LHCN-M2 (cell line): ENCODE data around the gene BORCS5. TPM values are rescaled to one million over a fixed set of nuclear protein-coding genes. Genes with fewer than 3 reads are reported as not detected.
"Not testable (repeated sequence)": the region's sequence is repeated elsewhere in the genome, so short reads cannot be mapped to it uniquely, and the experiment has no call there.

ENCODE experiments used
- DNase-seq: peaks from one replicate; pipeline ENCODE4 v3.0.0-alpha.2; 2012; ENCODE audit warnings: low read depth
- total RNA-seq: library from RNA; depleted of rRNA; stranded (reverse); fragments of >200 nt; gene quantifications from 2 replicates; pipeline ENCODE4 v1.2.3, GENCODE V29; 2014

BORCS5 gene
- total RNA-seq, 1 experiment from 2014 or later, result 6.5 TPM

DNA sequence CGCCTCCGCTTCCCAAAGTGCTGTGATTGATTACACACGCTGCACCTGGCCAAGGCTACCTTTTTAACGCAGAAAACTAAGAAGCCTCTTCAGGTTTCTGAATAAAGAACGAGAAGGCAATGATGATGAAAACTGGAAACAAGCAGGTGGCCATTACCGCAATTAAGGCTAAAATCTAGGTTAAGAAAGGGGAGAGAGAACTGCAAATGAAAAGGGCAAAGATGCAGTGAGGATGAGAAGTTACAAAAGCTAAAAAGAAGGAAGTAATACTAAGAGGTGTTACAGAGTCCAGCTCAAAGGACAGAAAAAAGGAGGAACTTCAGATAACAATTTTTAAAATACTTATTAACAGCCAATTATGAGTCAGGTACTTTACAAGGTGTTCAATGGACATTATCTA, 126.1 kb downstream of the BORCS5 start:
- DNase-seq, result no peak

DNA sequence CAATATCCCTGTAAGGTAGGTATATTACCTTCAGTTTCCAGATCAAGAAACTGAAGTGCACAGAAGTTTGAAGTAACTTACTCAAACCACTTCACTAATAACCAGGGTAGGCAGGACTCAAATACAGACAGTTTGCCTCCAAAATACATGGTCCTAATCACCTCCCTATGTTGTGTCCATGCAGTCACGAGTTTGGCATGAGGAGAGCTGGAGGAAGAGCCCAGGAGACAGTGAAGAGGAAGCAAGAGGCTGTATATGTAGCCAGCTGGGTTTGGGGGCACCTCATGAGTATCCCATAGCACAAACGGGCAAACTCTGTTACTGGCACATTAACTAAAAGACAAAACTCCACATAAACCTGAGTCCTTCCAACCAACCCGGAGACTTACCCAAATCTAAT, 126.6 kb downstream of the BORCS5 start:
- no peak for DNase-seq

DNA sequence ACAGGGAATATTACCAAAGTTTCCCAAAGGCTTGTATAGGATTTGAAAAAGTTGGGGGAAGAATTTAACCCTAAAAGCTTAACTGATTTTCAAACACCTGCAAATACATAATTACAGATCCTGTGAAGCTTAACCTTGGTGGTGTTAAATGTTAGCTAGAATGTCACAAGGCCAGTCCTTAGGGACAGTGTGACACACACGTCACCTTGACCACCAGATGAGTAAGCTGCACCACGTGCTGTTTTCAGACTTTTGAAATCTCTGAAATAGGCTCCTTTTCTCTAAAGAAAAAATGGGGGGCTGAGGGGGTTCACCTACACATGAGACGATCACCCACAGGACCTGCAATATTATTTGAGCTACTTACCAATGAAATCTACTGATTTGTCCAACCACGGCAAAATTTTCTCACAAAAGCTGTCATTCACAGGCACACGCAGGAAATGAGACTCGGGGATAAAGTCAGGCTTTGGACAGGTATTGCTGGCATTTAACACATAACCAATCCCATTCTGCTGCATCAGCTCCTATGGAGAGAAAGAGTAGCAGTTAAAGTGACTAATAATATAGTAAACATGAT, 129.9 kb downstream of the BORCS5 start:
- DNase-seq, result peak; percentile 5

DNA sequence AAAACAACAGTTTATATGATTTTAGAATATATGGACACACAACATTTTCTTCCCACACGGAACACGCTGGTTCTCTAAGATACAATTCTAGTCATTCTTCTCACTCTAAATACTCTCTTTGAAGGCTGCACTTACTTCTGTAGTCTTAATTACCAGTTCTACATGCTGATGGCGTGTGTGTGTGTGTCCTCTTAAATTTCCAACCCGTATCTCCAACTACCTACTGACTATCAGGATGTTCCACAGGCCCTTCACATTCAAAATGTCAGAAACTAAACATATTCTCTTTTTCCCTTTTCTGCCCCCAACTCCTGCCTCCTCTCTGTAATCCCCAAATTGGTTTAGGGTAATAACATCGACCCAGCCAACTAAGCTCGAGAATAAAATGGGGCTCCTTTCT, 130.6 kb downstream of the BORCS5 start:
- no peak for DNase-seq

DNA sequence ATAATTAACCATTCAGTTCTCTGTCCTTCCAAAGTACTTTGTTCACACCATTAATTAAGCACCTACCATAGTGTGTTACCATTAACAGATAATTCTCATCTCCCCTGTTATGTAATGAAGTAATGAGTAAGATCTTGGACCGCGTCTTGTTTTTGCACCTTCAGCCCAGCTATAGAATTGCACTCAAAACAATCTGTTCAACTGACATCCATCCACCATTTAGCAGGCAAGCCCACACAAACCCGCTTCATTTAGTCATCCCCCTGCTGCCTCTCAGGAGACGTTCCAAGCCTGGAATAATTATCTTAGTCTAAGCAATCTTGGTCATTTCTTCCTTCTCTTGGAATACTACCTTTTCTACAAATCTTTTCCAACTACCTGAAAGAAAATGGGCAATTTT, 131.4 kb downstream of the BORCS5 start:
- no peak for DNase-seq

DNA sequence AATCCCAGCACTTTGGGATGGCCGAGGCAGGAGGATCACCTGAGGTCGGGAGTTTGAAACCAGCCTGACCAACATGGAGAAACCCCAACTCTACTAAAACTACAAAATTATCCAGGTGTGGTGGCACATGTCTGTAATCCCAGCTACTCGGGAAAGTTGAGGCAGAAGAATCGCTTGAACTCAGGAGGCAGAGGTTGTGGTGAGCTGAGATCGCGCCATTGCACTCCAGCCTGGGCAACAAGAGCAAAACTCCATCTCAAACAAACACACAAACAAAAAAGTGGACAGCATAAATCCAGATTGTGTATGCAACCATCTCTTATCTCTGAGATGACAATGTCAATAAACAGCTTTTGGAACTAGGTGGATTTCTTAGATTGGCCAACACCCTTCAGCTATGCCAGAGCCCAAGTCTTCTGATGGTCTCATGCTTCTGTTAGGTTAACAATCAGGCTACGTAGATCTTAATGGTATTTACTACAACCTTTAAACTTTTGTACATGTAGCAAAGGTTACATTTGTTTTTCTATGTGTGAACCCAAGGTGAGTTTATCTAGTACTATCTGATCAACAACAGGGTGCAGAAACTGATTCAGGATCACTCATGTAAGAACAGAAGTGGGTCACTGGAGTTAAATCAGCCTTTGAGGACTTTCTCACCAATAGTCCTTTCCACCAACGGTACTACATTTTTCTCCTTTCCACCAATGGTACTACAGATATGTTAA, 132.1 kb downstream of the BORCS5 start:
- DNase-seq, result no peak

DNA sequence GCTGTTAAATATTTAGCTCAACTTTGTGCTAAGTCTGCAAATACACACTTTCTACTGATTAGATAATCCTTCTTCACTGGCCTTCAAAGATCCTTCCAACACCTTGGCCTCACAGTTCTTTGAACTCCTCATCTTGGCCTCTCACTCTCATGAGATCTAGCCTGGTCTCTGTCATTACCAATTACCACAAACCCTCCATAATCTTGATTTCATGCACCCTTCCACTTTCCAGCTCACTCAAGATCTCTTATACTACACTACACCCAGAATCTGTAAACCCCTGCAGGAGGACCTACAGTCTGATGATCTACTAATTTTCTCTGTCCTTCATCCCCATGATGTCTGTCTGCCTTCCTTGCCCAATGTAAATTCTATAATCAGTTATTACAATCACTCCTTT, 134.7 kb downstream of the BORCS5 start:
- no peak for DNase-seq

DNA sequence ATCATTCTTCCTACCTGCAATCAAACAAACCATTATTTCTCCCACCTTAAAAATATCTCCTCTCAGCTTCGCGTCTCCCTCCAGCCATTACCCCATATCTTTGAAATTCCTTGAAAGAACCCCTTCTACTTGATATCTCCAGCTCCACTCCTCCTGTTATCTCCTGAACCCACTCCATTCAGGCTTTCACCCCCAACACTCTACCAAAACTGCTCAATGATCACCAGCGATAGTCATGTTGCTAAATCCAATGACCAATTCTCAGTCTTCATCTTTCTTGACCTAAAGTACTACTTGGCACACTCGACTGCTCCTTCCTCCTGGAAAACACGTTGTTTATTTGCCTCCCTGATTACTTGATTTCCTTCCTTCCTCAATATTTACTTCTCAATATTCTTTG, 135.7 kb downstream of the BORCS5 start:
- no peak for DNase-seq

DNA sequence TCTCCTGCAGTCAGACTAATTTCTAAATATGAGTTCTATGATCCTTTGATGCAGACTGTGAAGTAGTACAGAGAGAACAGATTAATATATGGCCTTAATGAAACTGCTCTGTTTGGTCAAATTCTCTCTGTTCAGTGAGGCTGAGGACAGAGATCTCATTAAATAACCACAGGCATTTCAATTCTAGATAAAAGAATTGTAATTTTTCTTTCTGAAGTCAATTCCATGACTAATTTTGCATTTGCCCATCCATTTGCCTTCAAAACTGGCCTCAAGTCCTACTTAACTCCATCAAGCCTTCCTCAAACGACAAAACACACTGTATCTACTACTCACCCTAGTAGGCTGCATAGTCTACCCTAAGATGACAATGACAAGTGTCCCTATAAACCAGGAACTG, 138.7 kb downstream of the BORCS5 start:
- no peak for DNase-seq

DNA sequence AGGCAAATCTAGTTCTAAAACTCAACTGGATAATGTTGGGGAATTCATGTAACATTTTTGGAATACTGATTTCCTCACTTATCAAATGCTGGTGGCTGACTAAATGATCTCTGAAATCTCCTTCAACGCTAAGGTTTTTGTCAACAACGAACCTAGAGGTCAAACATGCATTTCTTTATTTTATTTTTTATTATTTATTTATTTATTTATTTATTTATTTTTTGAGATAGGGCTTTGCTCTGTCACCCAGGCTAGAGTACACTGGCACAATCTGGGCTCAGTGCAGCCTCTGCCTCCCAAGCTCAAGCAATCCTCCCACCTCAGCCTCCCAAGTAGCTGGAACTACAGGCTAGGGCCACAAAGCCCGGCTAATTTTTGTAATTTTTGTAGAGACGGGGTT, 141.3 kb downstream of the BORCS5 start:
- no peak for DNase-seq

DNA sequence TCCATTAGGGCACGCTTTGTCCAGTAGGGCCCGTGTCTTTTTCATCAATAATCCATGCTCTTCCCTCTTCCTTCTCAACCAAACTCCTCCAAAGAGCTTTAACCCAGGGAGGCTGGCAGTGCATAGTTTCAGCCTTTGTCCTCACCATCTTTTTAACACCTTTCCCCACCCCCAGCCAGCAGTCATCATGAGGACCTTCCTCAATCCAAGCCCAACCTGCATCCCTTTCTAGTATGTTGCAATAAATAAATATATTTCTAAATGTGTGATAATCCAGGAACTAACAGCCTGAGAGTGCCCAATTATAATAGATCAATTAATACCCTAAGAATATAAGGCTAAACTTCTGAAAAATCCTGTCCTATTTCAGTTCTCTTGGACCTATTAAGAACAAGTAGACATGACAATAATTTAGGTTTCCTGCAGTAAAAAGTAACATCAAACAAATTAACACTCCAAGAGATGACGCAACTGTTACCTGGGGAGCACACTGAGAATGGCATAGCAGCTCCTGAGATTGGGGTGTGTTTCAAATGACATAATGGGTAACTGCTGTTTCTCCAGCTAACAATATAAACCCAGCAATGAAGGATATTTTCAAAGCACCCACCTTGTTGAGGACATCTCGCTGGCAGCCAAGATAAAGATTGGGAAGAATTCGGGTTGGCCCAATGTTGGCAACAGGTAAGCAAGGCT, 143.2 kb downstream of the BORCS5 start:
- DNase-seq, result no peak

DNA sequence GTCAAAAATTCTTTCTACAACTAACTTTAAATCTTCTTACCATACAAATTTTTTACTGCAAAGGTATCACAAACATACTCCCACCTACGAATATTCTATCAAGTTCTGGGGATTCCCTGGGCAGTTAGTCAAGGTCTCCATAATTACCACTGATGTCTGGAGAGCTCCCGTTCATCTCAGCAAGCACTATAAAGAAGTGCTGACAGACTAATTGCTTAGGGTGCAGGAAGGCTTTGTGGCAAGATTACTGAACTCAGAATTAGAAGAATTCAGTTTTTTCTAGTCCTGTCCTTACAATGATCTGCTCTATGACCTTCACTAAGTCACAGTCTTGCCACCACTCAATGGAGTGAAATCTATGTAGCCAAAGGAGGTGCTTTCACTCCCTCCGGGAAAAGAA, 144.2 kb downstream of the BORCS5 start:
- no peak for DNase-seq

DNA sequence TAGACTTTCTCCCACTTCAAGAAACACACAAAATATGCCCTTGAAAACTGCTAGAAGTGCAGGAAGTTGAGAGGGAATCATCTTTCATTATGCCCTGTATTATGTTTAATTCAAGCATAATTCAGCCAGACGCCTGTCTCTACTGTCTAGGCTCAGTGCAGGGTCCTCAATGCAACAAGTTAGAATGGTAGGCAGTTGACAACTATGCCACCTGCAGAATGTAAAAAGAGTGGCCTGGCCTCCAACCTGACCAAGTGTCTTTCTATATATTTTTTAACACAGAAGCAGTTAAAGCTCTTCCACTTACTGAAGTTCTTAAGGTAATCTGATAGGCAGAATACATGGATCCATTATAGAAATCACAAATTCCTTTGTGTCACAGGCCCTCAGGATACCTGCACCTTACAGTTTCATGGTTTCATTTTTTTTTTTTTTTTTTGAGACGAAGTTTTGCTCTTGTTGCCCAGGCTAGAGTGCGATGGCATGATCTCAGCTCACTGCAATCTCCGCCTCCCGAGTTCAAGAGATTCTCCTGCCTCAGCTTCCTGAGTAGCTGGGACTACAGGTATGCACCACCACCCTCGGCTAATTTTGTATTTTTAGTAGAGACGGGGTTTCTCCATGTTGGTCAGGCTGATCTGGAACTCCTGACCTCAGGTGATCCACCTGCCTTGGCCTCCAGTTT, 145.4 kb downstream of the BORCS5 start:
- DNase-seq, result not testable (repeated sequence)

DNA sequence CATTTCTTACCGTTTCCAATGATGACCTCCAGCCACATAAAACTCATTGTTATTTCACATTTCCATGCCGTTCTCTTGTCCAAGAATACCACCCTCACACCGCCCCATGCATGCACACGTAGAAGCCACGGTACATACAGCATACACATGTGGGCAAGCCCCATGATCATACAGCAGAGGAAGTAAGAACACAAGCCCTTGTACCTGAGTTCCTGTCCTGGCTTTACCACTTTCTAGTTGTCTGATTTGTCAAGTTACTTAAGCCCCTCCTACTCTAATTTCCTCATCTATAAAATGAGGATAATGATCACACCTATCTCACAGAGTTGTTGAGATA, 145.9 kb downstream of the BORCS5 start:
- DNase-seq, result no peak

DNA sequence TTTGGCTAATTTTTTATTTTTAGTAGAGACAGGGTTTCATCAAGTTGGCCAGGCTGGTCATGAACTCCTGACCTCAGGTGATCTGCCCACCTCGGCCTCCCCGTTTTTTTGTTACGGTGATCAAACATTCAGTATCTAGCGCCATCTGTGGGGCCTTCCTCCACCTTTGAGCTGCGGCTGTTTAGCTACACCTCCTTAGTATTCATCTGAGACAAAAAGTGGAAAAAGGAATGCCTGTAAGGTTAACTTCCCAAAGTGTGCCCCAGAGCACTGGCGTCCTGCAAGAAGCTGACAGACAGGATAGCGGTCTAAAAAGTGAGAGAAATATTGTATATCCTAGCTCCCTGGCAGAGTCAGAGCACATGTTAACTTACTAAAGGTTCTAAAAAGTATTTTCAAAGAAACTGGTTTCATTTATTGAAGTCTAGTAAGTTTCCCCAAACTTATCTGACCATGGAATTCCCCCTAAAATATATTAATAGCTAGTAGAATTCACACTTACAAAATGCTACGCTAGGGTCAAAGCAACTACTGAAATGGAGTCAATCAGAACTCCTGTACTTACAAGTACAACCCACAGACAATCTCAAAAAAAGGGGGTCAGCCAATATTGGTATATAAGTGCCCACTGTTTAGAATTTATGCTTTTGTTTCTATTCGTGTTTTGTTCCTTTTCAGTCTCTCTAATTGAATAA, 146.7 kb downstream of the BORCS5 start:
- no peak for DNase-seq

DNA sequence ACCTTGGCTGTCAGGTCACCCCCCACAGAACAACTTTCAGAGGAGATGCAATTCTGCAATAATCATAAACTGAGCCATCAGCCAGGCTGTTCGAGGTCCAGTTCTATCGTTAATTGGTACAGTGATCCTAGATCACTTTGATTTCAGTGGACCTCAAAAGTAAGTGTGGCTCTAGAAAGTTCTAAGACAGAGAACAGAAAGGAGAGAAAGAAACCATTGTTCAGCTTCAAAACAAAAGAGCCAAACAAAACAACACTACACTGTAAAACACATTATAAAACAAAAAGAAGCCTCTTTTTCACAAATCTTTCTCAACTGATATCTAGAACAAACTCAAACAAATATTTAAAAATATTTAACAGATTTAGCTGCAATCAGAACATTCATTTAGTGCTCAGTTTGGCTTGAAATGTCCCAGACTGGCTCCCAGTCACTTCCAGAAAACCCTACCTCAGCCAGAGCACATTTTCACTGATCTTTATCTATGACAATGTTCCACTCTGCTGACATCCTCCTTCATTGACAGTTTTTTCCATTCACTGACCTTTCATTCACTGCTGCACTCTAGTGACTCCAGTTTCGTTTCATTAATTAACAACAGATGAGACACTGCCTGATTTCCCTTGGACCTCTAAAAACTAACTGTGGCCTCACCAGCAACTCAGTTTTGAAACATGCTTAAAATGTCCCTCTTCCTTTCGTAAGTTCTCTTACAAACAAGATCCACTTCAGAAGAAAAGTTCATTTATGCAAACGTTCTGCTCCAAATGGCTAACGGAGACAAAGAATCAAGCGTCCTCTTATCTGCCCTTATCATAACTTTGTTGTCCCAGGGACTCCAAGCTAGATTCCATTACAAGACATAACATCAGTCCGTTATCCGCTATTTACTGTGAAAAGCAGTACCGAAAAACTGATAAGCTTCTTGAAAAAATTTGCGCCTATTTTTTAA, 148.9 kb downstream of the BORCS5 start:
- no peak for DNase-seq

DNA sequence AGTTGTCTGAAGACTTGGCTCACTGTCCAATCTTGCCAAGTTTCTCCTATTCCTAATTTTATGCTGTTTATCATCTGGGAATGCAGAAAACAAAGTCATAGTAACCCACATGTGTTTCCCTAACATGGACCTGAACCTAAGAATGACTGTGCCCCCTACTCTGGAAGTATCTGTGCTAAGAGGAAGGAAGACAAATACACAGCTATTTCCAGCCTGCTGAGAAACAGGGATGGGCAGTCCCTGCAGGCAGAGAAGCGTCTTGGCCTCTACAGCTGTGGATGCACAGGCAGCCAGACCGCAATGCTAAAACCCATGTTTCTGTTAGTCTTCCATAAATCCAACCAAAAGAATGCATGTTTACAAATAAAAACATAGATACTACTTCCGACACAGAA, 149.6 kb downstream of the BORCS5 start:
- no peak for DNase-seq

DNA sequence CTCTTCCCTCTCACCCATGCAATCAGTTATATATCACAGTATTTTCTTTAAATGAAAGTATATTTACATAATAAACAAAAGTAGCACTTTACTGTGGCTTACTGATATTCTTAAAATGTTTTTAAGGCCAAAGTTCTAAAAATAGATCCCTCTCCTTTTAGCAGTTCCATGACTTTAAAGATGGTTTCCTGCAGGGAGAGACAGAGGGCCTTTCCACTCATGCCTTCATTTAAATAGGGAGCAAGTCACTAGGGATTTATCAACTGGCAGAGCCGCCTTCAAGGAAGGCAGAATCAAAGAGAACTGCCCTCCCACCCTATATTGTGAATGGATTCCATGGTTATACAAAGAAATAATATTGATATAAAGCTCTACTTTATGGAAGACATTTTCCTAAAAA, 150.2 kb downstream of the BORCS5 start:
- no peak for DNase-seq

DNA sequence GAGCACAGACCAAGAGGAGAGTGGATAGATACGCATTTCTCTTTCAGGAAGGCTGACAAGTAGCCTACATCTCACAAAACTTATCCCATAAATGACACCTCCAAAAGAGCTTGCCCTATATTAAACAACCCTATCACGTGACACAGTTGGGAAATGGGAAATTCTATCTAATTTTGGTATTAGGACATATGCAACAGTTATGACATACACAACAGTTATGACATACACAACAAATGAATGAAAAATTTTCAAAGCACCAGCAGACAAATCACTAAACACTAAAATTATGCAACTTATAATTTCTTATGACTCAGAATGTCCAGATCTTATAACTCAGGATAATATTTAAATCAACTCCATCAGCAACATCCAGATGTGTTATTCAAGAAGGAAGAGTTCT, 151.7 kb downstream of the BORCS5 start:
- peak; percentile 20 for DNase-seq

DNA sequence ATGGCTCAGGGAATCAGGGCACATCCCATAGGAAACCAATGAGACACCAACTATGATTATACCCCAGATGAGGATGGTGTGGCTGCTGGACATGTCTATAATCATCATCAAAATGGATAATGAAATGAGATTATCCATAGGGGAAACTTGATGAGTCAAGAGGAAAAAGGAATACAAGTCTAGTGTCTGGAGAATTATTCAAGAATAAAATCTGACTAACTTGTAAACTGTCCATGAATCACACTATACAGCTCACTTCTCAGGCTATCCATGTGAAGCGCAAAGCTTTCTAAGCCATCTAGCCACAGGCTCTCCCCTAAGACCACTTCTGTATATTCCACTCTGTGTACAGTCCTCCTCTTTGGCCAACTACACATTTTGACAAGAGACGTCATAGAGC, 153.3 kb downstream of the BORCS5 start:
- peak; percentile 32 for DNase-seq

DNA sequence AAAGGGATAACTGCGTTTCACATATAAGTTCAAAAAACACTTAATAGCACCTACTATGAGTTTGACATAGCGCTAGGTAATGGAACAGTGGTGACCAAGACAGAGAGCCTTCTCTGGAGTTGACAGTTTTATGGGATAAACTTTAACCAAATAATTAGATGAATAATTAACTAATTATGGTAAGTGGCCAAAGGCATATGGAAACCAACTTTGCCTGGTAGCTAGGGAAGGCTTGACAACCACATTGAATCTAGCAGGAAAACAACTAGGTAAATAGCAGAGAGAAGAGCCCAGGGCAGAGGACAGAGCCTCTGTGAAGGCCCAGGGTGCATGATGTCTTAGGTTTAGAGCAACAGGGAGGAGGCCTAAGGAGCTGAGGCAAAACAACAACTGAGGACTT, 153.7 kb downstream of the BORCS5 start:
- no peak for DNase-seq
